Erythroblast (primary cell): ENCODE results near the gene ANKRD10.

Source experiments
- GATA1 ChIP-seq: IDR thresholded peaks from 2 replicates; pipeline ENCODE4 v1.6.1; 2011; ENCODE audit warnings: low read depth, mild to moderate bottlenecking, control low read depth, low read length, moderate library complexity
- POLR2A ChIP-seq: IDR thresholded peaks from 2 replicates; pipeline ENCODE4 v1.6.1; 2011; ENCODE audit warnings: mild to moderate bottlenecking, low read length

DNA sequence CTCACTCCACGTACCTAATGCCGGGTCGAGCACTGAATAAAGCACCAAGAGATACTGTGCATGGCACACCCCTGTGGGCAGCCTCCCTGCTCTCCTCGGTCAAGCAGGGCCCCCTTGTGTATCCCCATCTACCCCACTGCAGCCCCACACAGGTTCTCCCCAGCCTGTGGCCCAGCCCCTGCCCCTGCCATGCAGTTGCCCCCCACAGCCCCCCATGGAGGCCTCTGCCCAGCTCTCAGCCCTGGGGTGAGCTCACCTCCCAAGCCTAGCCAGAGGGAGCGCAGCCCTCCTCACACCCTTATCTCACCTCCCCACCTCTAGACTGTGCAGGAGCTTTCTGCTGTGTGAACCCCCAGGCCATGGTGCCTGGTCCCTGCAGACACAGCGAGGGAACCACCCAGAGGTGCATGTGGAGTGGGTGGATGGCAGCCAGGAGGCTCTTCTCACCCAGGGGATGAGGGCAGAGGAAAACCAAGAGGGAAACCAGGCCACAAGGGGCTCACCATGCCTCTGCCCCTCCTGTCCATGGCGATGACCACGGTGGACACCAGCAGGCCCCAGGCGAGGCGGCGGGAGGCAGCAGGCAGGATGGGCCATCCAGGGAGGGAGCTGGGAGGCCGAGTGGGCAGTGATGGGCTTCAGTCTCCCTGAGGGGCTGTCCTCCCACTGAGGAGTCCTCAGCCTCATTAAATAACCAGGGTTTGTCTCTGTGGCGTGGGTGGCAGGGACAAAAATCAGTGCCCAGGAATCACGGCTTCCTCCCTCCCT lies 83.2 kb downstream of the ANKRD10 start:
- TF ChIP-seq POLR2A (no peak), GATA1 (no peak)
